Chondrocyte (in vitro differentiated cells): ENCODE measurements around the gene PLA2G4E. TPM values are rescaled to one million over a fixed set of nuclear protein-coding genes. Genes with fewer than 3 reads are reported as not detected.

Experiments used
- DNase-seq: peaks from one replicate; pipeline ENCODE4 v3.0.0; 2021; ENCODE audit warnings: mixed read lengths, low spot score
- H3K27ac Mint-ChIP-seq: one replicate; pipeline ENCODE4 v1.8.0; 2021; ENCODE audit warnings: mild to moderate bottlenecking, moderate library complexity, mixed read lengths; ENCODE audit not compliant: unreplicated experiment
- H3K27me3 Mint-ChIP-seq: 2 replicates; pipeline ENCODE4 v1.8.0; 2021; ENCODE audit warnings: low read depth, mixed read lengths
- H3K36me3 Mint-ChIP-seq: 2 replicates; pipeline ENCODE4 v1.8.0; 2021; ENCODE audit warnings: low read depth, mixed read lengths
- H3K4me1 Mint-ChIP-seq: 2 replicates; pipeline ENCODE4 v1.8.0; 2021; ENCODE audit warnings: low read depth, mild to moderate bottlenecking, mixed read lengths
- H3K4me3 Mint-ChIP-seq: one replicate; pipeline ENCODE4 v1.8.0; 2021; ENCODE audit warnings: mild to moderate bottlenecking, moderate library complexity, mixed read lengths; ENCODE audit not compliant: unreplicated experiment
- H3K9me3 Mint-ChIP-seq: 2 replicates; pipeline ENCODE4 v1.8.0; 2021; ENCODE audit warnings: low read depth, mixed read lengths
- total RNA-seq: library from RNA; stranded (reverse); gene quantifications from 3 replicates; pipeline ENCODE4 v1.2.1, GENCODE V29; 2021
- TF ChIP-seq, protein P1 (sequence below): fragments of 200-600 bp; sonication (generic); IDR thresholded peaks from 2 replicates; pipeline ENCODE4 v1.5.0; 2021; ENCODE audit warnings: antibody characterized with exemption, mild to moderate bottlenecking, moderate library complexity

Gene PLA2G4E
- total RNA-seq, 1 donor from 2014 or later, result not detected

- H3K36me3 Mint-ChIP-seq, result no peaks in the 10 kb centered on the region
Measured at GRCh38 chr15:41983221-41983620, 37.6 kb downstream of the PLA2G4E start.

GRCh38 chr15:41982133-41982930, 38.5 kb downstream of the PLA2G4E start:
- Mint-ChIP-seq H3K9me3 (no peaks in the 10 kb centered on the region), H3K27ac (no peak overlapping the region), H3K4me3 (no peak overlapping the region), H3K36me3 (no peaks in the 10 kb centered on the region), H3K4me1 (peaks cover 6% of the 10 kb centered on the region), H3K27me3 (peaks cover 5% of the 10 kb centered on the region)
- TF ChIP-seq, protein P1, sequence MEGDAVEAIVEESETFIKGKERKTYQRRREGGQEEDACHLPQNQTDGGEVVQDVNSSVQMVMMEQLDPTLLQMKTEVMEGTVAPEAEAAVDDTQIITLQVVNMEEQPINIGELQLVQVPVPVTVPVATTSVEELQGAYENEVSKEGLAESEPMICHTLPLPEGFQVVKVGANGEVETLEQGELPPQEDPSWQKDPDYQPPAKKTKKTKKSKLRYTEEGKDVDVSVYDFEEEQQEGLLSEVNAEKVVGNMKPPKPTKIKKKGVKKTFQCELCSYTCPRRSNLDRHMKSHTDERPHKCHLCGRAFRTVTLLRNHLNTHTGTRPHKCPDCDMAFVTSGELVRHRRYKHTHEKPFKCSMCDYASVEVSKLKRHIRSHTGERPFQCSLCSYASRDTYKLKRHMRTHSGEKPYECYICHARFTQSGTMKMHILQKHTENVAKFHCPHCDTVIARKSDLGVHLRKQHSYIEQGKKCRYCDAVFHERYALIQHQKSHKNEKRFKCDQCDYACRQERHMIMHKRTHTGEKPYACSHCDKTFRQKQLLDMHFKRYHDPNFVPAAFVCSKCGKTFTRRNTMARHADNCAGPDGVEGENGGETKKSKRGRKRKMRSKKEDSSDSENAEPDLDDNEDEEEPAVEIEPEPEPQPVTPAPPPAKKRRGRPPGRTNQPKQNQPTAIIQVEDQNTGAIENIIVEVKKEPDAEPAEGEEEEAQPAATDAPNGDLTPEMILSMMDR, result no peak
- no peak for DNase-seq

More at GRCh38 chr15:41983221-41983620, 37.6 kb downstream of the PLA2G4E start:
- DNase-seq, result no peak
- no peaks in the 10 kb centered on the region for H3K9me3 Mint-ChIP-seq
- H3K27ac Mint-ChIP-seq, result no peak overlapping the region
- H3K4me3 Mint-ChIP-seq, result no peak overlapping the region
- TF ChIP-seq, protein P1, result no peak
- H3K27me3 Mint-ChIP-seq, result peaks cover 5% of the 10 kb centered on the region
- peaks cover 6% of the 10 kb centered on the region for H3K4me1 Mint-ChIP-seq

GRCh38 chr15:41981371-41982132, 39.3 kb downstream of the PLA2G4E start:
- peaks cover 2% of the 10 kb centered on the region for H3K27me3 Mint-ChIP-seq
- no peak overlapping the region for H3K4me3 Mint-ChIP-seq
- TF ChIP-seq, protein P1, result no peak
- H3K4me1 Mint-ChIP-seq, result peaks cover 6% of the 10 kb centered on the region
- H3K27ac Mint-ChIP-seq, result no peak overlapping the region
- no peaks in the 10 kb centered on the region for H3K36me3 Mint-ChIP-seq
- DNase-seq, result no peak
- no peaks in the 10 kb centered on the region for H3K9me3 Mint-ChIP-seq

DNA sequence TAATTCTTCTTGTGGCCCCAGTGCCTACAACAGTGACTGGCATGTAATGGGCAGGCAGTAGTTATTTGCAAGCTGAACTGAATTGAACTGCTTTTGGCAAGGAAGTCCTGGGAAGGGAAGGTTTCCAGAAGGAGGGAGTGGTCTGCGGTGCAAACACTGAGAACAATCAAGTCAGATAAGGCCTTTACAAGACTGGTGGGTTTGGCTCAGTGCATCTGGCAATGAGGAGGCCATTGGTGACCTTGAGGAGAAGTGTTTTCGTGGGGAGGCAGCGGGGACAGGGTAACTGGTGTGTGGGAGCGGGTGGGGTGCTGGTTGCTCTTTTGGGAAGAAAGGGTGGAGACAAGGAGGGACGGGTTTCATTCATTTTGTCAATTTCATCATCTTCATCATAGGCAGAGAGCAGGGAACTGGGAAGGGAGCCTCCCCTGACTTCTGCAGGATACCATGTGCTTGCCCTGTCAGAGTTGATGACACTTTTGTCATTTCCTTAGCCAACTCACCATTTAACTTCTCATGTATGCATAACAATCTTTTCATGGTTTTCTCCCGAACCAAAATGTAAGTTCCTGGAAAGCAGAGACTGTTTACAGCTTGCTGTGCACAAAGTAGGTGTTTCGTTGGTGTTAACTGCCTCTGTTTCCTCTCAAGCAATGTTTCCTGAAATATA, 40.1 kb downstream of the PLA2G4E start:
- no peaks in the 10 kb centered on the region for H3K36me3 Mint-ChIP-seq
- peaks cover 6% of the 10 kb centered on the region for H3K4me1 Mint-ChIP-seq
- H3K27me3 Mint-ChIP-seq, result peaks cover 2% of the 10 kb centered on the region
- no peak for DNase-seq
- no peaks in the 10 kb centered on the region for H3K9me3 Mint-ChIP-seq
- H3K27ac Mint-ChIP-seq, result no peak overlapping the region
- H3K4me3 Mint-ChIP-seq, result no peak overlapping the region
- TF ChIP-seq, protein P1, result no peak
